ENCODE measurements around the gene RBMS3.
"Not testable (repeated sequence)": the region's sequence is repeated elsewhere in the genome, so short reads cannot be mapped to it uniquely, and the experiment has no call there.

Gene RBMS3

DNA sequence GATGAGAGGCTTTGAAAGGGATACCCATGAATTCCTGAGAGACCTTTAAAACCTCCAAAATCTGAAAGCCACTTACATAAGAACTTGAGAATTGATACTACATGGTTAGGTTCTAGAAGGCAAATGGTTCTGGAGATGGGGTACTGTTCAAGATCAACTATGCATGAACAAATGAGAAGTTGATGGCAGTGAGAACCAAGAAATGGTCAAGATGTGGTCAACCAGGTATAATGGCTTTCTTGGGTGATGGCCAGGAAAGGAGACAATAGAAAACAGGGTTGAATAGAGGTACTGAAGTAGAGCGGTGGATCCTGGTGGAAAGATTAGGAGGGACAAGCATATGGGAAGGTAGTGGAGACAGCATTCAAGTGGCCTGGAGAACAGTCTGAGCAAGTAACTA, 200.4 kb downstream of the RBMS3 start:
- DNase-seq (ENCODE audit: low read depth in 2 of 2) = no peak

DNA sequence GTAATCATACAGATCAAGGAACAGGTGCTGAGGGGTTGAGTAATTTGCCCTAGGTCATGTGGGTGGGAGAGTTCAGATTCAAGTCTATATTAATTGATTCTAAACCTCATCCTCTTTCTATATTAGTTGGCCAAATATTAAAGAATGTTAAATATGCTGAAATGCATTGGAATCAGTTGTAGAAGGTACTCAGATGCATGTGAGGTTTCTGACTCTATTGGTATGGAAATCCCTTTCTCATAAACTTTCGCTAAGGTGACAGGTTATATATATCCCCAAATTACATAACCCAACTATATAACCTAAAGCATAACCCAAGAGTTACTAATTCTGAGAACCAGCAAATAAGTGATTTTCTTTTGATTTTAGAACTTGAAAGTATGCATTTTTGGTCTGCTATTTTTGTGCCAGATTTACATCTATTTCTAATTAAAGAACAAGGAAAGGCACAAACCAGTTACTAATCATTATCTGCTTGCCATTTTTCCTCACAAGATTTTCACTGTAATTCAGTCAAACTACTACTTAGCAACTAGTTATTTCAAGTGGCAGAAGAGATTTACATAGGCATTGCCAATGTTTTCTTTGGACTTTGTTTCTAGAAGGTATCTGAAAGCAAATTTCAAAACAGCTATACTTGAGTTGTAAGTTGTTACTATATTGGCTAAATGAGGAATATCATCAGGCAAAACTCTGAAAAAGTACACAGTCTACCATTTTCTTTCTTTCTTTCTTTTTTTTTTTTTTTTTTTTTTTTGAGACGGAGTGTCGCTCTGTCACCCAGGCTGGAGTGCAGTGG, 201.3 kb downstream of the RBMS3 start:
- DNase-seq (ENCODE audit: low read depth in 2 of 2) = no peak

DNA sequence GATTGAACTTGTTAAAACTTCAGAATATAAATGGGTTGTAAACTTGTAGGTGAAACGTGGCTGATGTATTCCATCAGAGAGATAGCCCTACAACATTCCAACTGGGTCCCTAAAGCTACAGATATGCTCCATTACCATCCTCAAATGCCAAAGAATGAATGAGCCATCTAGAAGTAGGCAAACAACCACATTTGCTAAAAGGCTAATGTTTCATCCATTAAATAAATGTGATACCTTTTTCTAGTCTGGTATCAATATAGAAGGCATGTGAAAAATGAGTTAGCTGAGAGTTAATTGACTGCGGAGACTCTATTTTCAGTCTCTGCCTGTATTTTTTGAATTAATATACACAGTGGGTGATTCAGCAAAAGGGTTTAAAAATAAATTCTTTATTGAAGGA, 203.8 kb downstream of the RBMS3 start:
- DNase-seq (ENCODE audit: low read depth in 2 of 2) = no peak

DNA sequence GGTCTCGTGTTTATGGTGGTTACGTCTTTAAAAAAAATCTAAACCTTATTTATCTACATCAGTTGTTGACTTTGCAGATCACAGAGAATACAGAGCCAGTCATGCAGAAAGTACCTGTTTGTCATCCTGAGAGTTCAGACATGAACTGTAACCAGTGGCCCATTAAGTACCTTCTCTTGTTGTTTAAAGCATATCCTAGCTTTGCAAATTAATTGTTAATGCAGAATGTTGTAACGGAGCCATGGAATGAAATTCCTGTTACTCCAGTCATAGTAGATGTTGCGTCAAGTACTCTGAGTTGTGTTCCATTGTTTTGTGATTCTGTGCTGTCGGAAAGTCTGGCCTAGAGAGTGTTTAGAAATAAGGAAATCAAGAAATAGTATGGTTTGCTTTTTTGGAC, 205.2 kb downstream of the RBMS3 start:
- no peak for DNase-seq (ENCODE audit: low read depth in 2 of 2)

DNA sequence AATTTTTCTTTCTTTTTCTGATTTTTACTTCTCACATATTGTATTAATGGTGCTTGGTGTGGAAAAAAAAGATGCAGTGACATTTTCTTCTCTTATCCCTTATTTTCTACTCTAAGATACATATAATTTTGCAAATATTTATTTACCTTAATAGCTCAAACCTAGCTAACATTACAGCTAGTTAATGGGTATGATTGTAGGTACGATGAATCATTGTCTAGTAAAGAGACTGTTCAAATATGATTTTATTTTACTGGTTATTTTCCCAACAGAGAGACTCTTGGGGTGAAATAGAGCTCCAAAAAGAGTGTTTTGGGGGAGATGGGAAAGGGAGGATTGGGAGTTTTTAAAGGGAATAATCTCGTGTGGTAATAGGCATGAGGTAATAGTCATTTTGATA, 206.0 kb downstream of the RBMS3 start:
- no peak for DNase-seq (ENCODE audit: low read depth in 2 of 2)

DNA sequence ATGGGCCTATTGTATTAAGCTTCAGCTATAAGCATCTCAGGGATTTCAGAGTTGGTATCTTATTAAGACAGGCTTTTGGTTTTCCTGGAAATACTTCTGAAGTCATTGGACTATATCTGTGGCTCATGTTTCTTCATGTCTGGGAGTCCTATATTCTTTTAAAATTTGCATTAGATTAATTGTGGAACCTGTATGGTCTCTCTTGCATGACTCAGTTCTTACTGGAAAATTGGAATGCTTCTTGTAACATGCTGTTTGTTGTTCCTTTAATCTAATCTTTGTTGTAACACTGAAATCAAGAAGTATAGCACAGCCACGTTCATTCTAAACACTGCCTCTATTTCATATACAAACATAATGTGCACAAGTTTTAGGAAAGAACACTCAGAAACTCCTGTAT, 208.1 kb downstream of the RBMS3 start:
- no peak for DNase-seq (ENCODE audit: low read depth in 2 of 2)

DNA sequence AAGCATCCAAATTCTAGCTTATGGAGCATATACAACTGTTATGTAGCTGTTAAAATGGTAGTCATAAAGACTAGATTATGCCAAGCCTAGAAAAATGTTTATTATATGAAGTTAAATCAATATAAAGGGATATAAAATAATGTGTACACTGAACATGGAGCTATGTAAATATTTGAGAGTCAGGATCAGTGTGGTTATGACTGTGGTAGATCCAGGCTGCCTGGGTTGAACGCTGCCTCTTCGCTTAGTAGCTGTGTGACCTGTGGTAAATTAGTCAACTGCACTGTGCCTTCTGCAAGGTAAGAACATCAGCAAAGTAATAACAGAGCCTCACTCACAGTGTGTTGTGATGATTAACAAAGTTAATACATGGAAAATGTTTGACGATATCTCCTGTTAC, 212.2 kb downstream of the RBMS3 start:
- DNase-seq (ENCODE audit: low read depth in 2 of 2) = no peak

DNA sequence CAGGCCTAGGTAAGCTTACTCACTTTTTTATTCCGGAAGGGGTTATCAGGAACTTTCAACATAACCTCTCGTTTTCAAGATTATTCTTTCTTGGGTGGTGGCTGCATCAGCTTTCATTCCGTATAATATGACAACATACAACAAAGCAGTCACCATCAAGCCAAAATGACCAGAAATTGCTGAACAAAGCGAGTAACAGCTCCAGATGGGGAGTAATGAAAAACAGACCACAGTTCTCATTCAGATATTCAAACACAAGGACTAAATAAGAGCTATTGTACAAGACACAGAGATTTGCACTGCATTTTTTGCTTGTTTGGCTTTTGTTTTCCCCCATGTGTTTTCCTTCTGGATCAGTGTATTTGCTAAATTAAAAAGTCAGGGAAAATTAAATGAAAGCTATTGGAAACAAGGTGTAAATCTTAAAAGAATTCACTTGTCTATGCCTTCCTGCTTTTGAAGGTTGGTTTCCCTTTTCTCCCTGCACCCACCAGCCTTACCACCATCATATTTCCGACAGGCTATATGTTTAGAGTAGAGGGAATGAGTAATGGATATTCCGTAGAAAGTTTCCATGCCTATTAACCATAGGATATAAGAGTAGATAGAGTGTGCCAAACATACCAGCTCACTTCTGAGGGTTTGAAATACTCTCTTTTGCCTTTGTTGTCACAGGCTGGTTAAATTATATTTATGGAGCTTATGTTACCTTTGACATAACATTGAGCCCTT, 213.6 kb downstream of the RBMS3 start:
- DNase-seq (ENCODE audit: low read depth in 2 of 2) = no peak

DNA sequence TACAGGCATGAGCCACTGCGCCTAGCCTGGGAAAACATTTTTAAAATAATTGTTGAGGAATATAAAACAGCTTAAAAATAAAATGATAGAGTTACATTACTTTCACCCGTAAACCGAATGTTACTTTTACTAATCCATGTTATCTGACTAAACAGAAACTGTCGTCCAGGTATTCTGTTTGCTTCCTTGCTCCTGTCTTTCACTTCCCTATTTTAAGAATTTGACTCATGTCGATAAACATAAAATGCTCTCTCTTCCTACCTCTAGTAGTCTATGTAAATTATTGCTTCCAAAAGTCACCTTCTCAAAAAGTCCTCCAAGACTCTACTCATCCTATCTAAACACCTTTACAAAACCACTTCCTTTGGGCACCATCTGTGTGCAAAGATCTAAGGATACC, 216.4 kb downstream of the RBMS3 start:
- no peak for DNase-seq (ENCODE audit: low read depth in 2 of 2)

DNA sequence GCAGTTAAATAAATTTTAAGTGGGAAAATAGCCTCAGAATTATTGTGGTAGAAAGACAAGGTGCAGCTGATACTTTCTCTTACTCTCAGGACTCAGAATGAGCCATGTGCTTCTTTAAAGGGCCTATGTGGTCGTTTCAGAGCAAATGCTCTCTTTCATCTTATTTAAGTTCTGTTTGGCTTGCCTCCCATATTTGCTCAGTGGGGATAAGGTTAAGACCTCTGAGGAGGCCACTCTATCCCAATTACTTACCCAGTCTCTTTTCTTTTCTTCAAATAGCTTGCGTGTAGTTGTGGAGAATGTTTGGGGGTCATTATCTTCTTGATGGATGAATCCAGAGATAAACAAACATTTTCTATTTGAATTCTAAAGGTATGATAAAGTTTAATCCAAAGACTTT, 221.9 kb downstream of the RBMS3 start:
- no peak for DNase-seq (ENCODE audit: low read depth in 2 of 2)

DNA sequence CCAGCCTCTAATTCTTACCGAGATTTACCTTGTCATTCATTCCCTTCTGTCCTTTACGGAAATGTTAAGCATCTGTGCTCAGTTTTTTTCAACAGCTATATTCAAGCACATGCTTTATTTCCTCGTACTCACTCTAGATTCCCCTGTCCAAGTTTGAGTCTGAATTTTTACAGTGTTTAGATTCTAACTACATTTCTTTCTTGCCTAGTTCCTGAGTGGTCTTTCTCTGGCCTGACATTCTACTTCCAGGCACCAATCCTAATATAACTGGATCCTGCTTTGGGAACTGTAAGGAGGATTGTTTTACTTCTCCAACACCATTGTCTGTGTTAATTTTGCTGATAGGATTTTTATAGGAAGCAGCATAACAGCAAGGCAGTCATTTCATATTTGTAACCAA, 222.4 kb downstream of the RBMS3 start:
- DNase-seq (ENCODE audit: low read depth in 2 of 2) = no peak

DNA sequence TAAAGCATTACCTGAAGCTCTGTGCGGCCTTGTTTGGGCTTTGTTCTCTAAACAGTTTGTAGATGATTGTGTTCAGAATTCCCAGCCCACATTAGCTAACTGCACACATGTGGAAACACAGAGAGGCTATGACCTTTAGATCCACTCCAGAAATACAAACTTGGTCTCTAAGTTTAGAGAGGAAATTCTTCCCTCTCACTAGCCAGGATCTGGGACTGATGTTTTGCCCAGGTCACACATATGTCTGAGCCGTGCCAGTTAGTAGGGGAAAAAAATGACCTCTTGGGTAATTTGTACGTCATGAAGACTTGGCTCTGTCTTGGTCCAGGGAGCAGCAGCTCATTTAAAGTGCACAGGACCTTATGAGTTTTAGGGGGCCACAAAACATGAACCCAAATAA, 223.1 kb downstream of the RBMS3 start:
- DNase-seq (ENCODE audit: low read depth in 2 of 2) = no peak

DNA sequence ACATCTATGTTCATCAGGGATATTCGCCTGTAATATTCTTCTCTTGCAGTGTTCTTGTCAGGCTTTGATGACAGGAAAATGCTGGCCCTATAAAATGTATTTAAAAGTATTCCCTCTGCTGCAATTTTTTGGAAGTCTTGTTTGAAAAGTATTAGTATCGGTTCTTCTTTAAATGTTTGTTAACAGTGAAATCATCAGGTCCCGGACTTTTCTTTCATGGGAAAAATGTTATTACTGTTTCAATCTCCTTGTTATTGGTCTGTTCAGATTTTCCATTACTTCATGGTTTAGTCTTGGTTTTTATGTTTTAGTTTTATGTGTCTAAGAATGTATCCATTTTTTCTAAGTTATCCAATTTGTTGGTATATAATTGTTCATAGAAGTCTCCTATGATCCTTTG, 225.6 kb downstream of the RBMS3 start:
- DNase-seq (ENCODE audit: low read depth in 2 of 2) = no peak

DNA sequence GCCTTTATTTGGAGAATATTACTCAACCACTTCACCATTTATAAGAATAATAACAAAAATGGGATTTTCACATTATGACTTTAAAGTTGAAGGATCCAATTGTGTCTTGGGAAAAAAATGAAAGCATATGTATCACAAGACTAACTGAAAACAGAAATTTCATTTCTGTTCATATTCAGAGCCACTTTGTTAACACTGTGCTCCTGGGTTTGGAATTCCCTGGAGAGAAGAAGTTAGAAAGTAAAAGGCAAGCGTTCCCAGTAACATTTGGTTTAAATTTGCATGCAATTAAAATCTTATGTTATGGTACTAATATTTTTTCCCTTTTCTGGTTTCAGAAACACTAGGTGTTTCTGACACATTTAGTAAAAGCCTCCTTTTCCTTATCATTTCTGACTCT, 230.8 kb downstream of the RBMS3 start:
- DNase-seq (ENCODE audit: low read depth in 2 of 2) = no peak

DNA sequence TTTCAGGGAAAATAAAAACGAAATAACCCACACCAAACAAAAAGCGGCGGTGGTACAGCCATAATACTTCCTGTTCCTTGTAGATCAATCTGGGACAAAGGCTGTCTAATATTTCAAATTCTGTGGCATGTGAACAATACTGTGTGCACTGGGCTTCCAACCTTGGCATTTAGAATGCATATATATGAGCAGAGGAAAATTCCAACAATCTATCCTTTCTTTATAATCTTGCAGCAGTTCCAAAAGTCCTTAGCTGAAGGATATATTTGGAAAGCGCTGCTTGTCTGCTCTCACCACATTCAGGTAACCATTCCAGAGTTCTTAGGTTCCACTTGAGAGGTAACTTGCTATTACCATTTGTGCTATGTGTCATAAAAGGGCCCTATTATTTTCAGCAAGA, 231.8 kb downstream of the RBMS3 start:
- no peak for DNase-seq (ENCODE audit: low read depth in 2 of 2)

DNA sequence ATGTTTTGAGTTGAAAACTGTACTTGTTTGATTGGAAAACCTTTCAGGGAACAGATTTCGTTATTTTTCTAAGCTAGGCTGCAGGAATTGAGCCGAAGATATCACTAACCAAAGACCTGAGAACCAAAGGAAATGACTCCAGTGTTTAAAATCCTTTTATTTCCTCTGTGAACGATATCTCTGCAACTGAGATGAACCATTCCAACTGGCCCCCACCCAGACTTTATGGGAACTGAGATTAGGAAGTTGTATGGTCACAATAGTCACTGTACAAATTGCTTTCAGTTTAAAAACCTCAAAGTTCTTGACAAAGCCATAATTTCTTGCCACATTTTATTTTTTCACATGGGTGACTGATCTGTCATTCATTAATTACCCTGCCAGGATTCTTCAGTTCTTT, 232.4 kb downstream of the RBMS3 start:
- DNase-seq (ENCODE audit: low read depth in 2 of 2) = no peak

DNA sequence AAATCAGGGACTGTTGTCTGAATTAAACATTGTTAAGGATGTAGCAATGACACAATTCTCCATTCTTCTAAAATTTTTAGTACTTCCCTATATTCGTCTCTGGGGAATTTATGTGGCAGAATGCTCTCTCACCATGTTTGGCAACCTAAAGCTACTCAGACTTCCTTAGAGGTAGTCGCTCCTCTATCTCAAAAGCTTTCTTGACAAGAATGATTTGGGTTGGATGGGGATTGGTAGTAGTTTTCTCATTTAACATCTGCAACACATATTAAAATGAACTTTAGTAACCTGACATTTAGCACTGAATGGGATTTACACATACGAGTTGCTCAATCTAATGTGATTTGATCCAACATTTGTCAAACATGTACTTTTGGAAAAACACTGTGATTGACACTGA, 233.3 kb downstream of the RBMS3 start:
- no peak for DNase-seq (ENCODE audit: low read depth in 2 of 2)

DNA sequence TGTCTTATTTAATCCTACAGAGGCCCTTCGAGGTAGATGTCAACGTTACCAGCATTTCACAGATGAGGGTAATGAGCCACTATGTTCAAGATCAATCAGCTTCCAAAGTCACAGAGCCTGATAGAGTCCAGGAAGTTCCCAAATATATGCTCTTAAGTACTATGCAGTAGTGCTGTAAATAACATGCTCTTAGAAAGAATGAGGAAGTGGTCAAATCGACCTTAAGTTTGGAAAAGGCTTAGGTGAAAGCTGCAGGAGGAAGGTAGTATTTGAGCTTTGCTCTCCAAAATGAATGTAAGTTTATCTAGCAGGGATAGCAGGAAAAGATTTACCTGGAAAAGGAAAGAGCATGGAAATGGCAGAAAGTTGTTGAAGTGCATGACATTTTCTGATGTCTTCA, 234.0 kb downstream of the RBMS3 start:
- DNase-seq (ENCODE audit: low read depth in 2 of 2) = no peak

DNA sequence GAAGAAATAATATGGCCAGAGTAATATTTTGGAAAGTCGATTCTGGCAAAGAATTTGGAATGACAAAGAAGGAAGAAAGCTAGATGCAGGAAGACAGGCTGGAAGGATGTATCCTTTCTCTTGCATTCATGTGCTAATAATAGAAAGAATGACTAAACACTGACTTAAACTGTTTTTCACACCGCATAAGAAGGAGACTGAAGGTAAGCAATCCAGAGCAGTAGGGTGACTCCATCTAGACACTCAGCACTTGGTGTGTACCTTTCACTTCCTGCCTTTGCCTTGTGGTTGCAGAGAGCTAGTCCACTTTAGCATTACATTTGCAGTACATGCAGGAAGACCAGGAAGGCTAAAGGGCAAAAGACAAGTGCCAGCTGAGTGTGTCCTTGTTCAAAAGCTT, 234.6 kb downstream of the RBMS3 start:
- no peak for DNase-seq (ENCODE audit: low read depth in 2 of 2)

DNA sequence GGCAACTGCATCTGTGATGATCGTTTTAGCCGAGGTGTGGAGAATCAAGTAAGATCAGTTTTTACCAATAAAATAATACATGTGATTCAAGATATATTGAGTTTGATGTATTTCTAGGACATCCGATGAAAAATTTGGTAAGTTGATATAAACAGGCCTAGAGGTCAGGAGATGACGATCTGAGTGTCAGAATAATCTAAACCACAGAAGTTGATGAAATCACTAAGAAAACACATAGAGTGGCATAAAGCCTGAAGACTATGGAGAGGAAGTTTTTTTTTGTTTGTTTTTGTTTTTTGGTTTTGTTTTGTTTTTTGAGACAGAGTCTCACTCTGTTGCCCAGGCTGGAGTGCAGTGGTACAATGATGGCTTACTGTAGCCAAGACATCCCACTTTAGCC, 235.3 kb downstream of the RBMS3 start:
- no peak for DNase-seq (ENCODE audit: low read depth in 2 of 2)

DNA sequence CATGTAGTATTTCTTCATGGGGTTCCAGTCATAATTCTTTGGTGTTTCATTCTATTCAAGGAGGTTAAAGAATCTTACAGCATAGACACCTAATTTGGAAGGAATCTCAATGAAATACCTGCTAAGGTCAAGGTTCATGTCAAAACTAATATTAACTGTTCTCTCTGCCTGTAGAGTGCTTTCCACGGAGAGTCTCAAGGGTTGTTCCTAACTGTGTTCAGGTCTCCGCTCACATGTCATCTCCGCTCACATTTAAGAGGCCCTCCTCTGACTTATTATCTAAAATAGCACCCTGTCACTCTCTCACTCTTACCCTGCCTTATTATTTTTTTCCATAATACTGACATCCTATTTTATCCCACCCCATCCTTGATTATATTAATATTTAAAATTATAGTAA, 239.9 kb downstream of the RBMS3 start:
- no peak for DNase-seq (ENCODE audit: low read depth in 2 of 2)

DNA sequence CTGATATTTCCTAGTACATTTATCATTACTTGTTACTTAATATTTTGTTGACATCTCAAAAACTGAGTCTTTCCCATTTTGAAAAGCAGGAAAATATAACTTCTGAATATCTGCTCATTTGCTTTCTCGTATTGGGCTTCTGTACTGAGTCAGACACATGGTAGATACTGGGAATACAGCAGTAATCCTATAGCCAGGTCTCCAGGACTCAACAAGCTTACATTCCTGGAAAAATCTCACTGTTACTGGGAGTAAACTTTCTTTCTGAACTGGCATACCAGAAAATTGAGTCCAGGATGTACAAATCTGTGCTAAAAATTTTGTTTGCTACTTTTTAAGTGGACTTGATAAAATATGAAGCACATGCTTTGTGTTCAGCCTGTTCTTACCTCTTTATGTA, 240.4 kb downstream of the RBMS3 start:
- no peak for DNase-seq (ENCODE audit: low read depth in 2 of 2)

DNA sequence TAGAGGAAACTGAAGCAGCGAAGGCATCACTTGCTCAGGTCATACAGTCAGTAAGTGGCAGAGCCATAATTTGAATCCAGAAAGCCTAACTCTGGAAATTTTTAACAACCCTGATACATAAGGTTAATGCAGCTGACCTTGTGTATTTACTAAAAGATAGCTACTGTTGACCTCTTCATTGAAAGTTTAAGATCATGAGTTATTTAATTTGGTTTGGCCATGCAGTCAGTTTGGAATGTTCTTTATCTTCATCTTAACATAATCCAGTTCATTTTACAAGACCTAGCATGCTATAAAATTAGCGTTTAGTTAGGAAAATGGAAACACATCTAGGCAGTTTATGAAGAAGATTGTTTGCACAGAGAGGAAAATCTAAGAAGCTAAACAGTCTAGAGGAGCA, 240.9 kb downstream of the RBMS3 start:
- no peak for DNase-seq (ENCODE audit: low read depth in 2 of 2)

DNA sequence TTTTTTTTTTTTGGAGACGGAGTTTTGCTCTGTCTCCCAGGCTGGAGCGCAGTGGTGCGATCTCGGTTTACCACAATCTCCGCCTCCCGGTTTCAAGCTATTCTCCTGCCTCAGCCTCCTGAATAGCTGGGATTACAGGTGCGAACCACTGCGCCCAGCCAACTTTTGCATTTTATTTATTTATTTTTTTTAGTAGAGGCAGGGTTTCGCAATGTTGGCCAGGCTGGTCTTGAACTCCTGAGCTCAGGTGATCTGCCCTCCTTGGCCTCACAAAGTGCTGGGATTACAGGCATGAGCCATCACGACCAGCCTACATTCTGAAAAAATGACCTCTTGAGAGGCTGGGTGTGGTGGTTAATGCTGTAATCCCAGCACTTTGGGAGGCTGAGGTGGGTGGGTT, 243.6 kb downstream of the RBMS3 start:
- not testable (repeated sequence) for DNase-seq (ENCODE audit: low read depth in 2 of 2)
